ENCODE data around the gene GNB4. TPM values are rescaled to one million over a fixed set of nuclear protein-coding genes. Genes with fewer than 3 reads are reported as not detected.
A peak's percentile ranks its signal among the peaks of the same experiment; 100 is the strongest.

Gene GNB4
- polyA plus RNA-seq, 4 donors, result 0.67 to 9.7 (median 4.5) TPM

DNA sequence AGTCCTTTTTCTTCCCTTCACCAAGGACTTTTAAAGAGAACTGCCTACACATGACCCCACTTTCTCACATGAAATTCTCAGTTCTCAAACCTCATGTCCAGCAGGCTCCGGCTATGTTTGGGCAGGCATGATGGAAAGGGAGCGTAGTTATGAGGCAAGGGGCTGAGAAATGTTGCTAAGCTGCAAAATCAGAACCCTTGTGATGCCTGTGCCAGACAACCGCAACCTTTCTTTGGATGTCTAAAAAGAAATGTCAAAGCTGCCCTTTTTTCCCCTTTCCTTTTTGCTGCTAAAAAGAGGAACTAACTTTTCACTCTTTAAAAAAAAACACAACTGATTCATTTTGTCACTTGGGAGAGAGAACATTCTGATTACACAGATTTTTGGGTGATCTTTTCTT, 19.2 kb downstream of the GNB4 start:
- DNase-seq (no peak), FAIRE-seq (no peak)
- WGBS, 3 donors, result 50 to 88% (median 83%) methylated on average over 3 of the region's 3 CpGs
- H3K27me3 ChIP-seq (ENCODE audit: control insufficient read depth in 3 of 3, insufficient read depth in 3 of 3, low read length in 3 of 3), result no peaks in the 10 kb centered on the region
- no peak overlapping the region for H3K4me3 ChIP-seq (ENCODE audit: low read depth in 1 of 3, low read length in 3 of 3)
- peaks cover 0 to 3% (median 0%) of the 10 kb centered on the region in 3 donors for H3K4me1 ChIP-seq (ENCODE audit: control insufficient read depth in 3 of 3, insufficient read depth in 2 of 3, low read depth in 1 of 3, low read length in 2 of 3)
- no peak overlapping the region for H3K27ac ChIP-seq (ENCODE audit: low read depth in 1 of 3, low read length in 2 of 3)
- H3K9me3 ChIP-seq (ENCODE audit: control insufficient read depth in 2 of 2, insufficient read depth in 1 of 2, low read depth in 1 of 2, low read length in 1 of 2), result no peaks in the 10 kb centered on the region
- no peaks in the 10 kb centered on the region for H3K36me3 ChIP-seq (ENCODE audit: control insufficient read depth in 3 of 3, insufficient read depth in 2 of 3, low read depth in 1 of 3, low read length in 3 of 3)

DNA sequence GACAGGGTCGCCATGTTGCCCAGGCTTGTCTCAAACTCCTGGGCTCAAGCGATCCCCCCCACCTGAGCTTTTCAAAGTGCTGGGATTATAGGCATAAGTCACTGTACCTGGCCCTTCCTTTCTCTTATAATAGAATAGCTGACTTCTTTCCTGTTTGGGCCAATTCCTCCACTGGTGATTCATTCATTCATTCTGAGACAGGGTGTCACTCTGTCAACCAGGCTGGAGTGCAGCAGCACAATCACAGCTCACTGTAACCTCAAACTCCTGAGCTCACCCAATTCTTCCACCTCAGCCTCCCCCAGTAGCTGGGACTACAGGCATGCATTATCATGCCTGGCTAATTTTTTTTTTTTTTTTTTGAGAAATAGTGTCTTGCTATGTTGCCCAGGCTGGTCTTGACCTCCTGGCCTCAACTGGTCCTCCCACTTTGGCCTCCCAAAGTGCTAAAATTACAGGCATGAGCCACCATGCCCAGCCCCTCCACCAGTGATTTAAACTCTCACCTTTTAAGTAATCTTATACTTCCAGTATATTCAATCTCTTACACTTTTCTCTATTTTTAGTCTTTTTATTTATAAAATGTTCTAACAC, 20.9 kb downstream of the GNB4 start:
- Histone ChIP-seq H3K4me3 (ENCODE audit: low read depth in 1 of 3, low read length in 3 of 3) (no peak overlapping the region), H3K27ac (ENCODE audit: low read depth in 1 of 3, low read length in 2 of 3) (no peak overlapping the region), H3K36me3 (ENCODE audit: control insufficient read depth in 3 of 3, insufficient read depth in 2 of 3, low read depth in 1 of 3, low read length in 3 of 3) (no peaks in the 10 kb centered on the region), H3K27me3 (ENCODE audit: control insufficient read depth in 3 of 3, insufficient read depth in 3 of 3, low read length in 3 of 3) (no peaks in the 10 kb centered on the region), H3K4me1 (ENCODE audit: control insufficient read depth in 3 of 3, insufficient read depth in 2 of 3, low read depth in 1 of 3, low read length in 2 of 3) (peaks cover 0 to 3% (median 0%) of the 10 kb centered on the region in 3 donors), H3K9me3 (ENCODE audit: control insufficient read depth in 2 of 2, insufficient read depth in 1 of 2, low read depth in 1 of 2, low read length in 1 of 2) (no peaks in the 10 kb centered on the region)
- no peak for DNase-seq
- 85 to 97% (median 95%) methylated on average over 2 of the region's 2 CpGs for WGBS, 3 donors
- no peak for FAIRE-seq

DNA sequence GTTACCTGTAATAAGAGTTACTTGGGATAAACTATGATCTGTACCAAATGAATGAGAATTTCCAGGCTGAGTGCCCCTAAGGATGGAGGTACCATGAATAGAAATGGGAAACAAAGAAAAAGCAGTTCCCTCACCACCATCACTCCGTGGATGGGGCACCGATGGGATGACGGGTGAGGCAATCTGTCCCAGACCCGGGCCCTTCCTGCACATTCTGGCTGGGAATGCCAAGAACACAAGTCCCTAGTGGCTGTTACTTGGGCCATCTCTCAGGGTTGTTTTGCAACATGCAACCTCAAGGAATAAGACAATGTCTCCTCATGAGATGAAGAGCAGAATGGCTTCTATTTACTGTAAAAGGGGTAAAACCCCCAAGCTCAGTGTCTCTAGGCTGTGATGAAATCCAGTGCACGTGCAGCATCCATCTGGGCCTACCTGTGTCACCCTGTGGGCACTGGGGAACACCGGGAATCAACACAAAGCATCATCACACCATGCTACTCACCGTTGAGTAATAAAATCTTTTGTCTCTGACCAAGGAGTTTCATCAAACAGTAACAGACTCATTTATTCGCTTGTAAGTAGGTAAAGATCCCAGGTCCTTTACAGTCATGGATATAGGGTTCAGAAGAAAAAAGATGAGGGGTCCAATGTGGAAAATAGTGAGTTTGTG, 22.3 kb downstream of the GNB4 start:
- no peak overlapping the region for H3K4me3 ChIP-seq (ENCODE audit: low read depth in 1 of 3, low read length in 3 of 3)
- 85 to 91% (median 90%) methylated on average over 8 of the region's 8 CpGs for WGBS, 3 donors

DNA sequence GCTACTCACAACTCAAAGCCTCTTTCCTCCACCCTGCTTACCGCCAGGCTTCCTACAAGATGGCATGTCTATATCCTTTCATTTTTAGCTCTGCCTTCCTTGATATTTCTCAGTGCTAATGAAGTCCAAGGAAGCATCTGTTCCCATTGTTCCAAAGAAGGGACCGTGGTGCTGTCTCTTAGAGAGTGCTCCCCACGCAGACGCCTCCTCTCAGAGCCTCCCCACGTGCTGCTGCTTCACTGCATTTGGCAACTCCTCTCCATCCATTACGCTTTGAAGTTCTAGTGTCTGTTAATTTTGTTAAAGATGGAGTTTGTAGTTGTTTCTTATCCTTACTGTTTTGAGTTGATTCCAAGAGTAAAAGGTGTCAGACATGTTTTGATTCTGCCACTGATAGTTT, 26.2 kb downstream of the GNB4 start:
- no peak for DNase-seq
- 91 to 93% (median 91%) methylated on average over 6 of the region's 6 CpGs for WGBS, 3 donors
- Histone ChIP-seq H3K4me3 (ENCODE audit: low read depth in 1 of 3, low read length in 3 of 3) (no peak overlapping the region), H3K4me1 (ENCODE audit: control insufficient read depth in 3 of 3, insufficient read depth in 2 of 3, low read depth in 1 of 3, low read length in 2 of 3) (no peaks in the 10 kb centered on the region), H3K9me3 (ENCODE audit: control insufficient read depth in 2 of 2, insufficient read depth in 1 of 2, low read depth in 1 of 2, low read length in 1 of 2) (no peaks in the 10 kb centered on the region), H3K27me3 (ENCODE audit: control insufficient read depth in 3 of 3, insufficient read depth in 3 of 3, low read length in 3 of 3) (no peaks in the 10 kb centered on the region), H3K36me3 (ENCODE audit: control insufficient read depth in 3 of 3, insufficient read depth in 2 of 3, low read depth in 1 of 3, low read length in 3 of 3) (peaks cover 0 to 6% (median 0%) of the 10 kb centered on the region in 3 donors), H3K27ac (ENCODE audit: low read depth in 1 of 3, low read length in 2 of 3) (no peak overlapping the region)
- FAIRE-seq, result no peak

More for the DNA sequence above, 22.3 kb downstream of the GNB4 start:
- no peaks in the 10 kb centered on the region for H3K9me3 ChIP-seq (ENCODE audit: control insufficient read depth in 2 of 2, insufficient read depth in 1 of 2, low read depth in 1 of 2, low read length in 1 of 2)
- H3K27ac ChIP-seq (ENCODE audit: low read depth in 1 of 3, low read length in 2 of 3), result no peak overlapping the region
- H3K36me3 ChIP-seq (ENCODE audit: control insufficient read depth in 3 of 3, insufficient read depth in 2 of 3, low read depth in 1 of 3, low read length in 3 of 3), result peaks cover 0 to 6% (median 0%) of the 10 kb centered on the region in 3 donors
- DNase-seq (no peak), FAIRE-seq (no peak)
- no peaks in the 10 kb centered on the region for H3K27me3 ChIP-seq (ENCODE audit: control insufficient read depth in 3 of 3, insufficient read depth in 3 of 3, low read length in 3 of 3)
- peaks cover 0 to 3% (median 0%) of the 10 kb centered on the region in 3 donors for H3K4me1 ChIP-seq (ENCODE audit: control insufficient read depth in 3 of 3, insufficient read depth in 2 of 3, low read depth in 1 of 3, low read length in 2 of 3)

DNA sequence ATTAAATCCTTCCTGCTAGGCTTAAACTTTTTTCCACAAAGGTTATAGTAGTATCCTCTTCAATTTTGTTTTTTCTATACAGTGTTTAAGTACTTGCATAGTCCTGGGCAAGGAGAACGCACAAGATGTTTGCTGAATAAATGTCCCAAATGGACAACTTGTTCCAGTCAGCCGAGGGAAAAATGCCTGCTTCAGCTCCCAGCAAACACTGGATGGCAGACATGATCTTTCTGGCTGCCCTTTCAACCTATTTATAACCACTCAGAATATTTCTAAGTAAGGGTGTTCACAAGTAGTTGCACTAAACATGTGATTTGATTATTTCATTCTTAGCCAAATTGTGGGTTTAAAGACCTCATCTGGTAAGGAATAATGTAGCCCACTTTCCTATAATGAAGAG, 29.8 kb downstream of the GNB4 start:
- H3K4me3 ChIP-seq (ENCODE audit: low read depth in 1 of 3, low read length in 3 of 3), result no peak overlapping the region
- H3K9me3 ChIP-seq (ENCODE audit: control insufficient read depth in 2 of 2, insufficient read depth in 1 of 2, low read depth in 1 of 2, low read length in 1 of 2), result no peaks in the 10 kb centered on the region
- peaks cover 0 to 6% (median 3%) of the 10 kb centered on the region in 3 donors for H3K36me3 ChIP-seq (ENCODE audit: control insufficient read depth in 3 of 3, insufficient read depth in 2 of 3, low read depth in 1 of 3, low read length in 3 of 3)
- H3K27ac ChIP-seq (ENCODE audit: low read depth in 1 of 3, low read length in 2 of 3), result no peak overlapping the region
- H3K4me1 ChIP-seq (ENCODE audit: control insufficient read depth in 3 of 3, insufficient read depth in 2 of 3, low read depth in 1 of 3, low read length in 2 of 3), result no peaks in the 10 kb centered on the region
- no peaks in the 10 kb centered on the region for H3K27me3 ChIP-seq (ENCODE audit: control insufficient read depth in 3 of 3, insufficient read depth in 3 of 3, low read length in 3 of 3)
- no peak for FAIRE-seq
- DNase-seq, result peak in 1 of 2 donors; percentile 8
- 49 to 74% (median 67%) methylated on average over 2 of the region's 2 CpGs for WGBS, 3 donors

DNA sequence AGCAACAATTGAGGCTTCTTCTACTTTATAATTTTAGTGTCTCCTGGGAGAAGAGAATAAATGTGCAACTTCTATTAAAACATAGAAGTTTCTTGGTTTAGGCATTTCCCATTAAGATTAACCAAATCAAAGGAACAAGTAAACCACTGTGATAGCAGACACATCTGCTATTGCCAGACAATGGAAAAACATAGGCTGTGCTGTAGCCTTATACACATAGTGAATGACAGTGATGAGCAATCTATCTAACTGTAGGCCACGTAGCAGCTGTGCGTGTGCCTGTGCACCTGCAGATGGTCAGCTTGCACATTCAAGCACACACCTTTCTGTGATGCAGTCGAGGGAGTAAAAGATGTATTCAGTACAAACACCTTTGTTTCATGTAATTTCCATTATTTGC, 32.7 kb downstream of the GNB4 start:
- FAIRE-seq (no peak), DNase-seq (no peak)
- no peaks in the 10 kb centered on the region for H3K27me3 ChIP-seq (ENCODE audit: control insufficient read depth in 3 of 3, insufficient read depth in 3 of 3, low read length in 3 of 3)
- no peaks in the 10 kb centered on the region for H3K4me1 ChIP-seq (ENCODE audit: control insufficient read depth in 3 of 3, insufficient read depth in 2 of 3, low read depth in 1 of 3, low read length in 2 of 3)
- WGBS, 3 donors, result 79 to 88% (median 80%) methylated on average over 3 of the region's 3 CpGs
- no peak overlapping the region for H3K27ac ChIP-seq (ENCODE audit: low read depth in 1 of 3, low read length in 2 of 3)
- no peak overlapping the region for H3K4me3 ChIP-seq (ENCODE audit: low read depth in 1 of 3, low read length in 3 of 3)
- H3K9me3 ChIP-seq (ENCODE audit: control insufficient read depth in 2 of 2, insufficient read depth in 1 of 2, low read depth in 1 of 2, low read length in 1 of 2), result no peaks in the 10 kb centered on the region
- peaks cover 0 to 3% (median 0%) of the 10 kb centered on the region in 3 donors for H3K36me3 ChIP-seq (ENCODE audit: control insufficient read depth in 3 of 3, insufficient read depth in 2 of 3, low read depth in 1 of 3, low read length in 3 of 3)

DNA sequence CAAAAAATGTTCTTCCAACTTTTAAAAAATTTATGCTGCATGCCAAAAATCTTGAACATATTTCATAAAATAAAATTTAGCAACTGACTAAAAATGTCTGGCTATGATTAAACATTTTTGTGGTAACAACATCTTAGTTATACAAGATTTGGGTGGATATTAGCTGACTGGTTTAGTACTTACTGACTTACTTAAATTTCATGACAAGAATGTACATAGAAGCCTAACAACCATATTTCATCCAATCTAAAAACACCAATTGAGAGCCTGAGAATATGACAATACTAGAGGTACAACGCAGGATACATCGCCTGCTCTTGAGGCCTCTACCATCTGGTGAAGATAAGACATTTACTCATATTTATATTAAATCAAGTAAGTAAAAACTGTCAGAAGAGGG, 34.6 kb downstream of the GNB4 start:
- DNase-seq (no peak), FAIRE-seq (no peak)

DNA sequence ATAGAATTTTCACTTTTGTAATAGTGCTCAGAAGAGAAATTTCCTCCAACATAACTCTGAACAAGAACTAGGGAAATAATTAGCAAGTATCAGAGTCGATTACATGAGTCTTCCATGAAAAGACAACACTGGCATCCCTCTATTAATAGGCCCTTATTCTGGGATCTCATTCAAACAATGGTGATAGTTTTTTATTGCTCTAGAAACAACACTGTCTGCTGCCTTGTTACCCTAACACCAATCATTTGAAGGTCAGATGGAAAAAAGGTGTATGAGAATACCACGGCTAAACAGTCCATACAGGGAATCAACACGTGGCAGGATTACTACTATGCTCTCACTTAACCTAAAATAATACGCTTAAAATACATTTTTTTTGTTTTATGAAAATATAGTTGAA, 35.9 kb downstream of the GNB4 start:
- Histone ChIP-seq H3K9me3 (ENCODE audit: control insufficient read depth in 2 of 2, insufficient read depth in 1 of 2, low read depth in 1 of 2, low read length in 1 of 2) (no peaks in the 10 kb centered on the region), H3K36me3 (ENCODE audit: control insufficient read depth in 3 of 3, insufficient read depth in 2 of 3, low read depth in 1 of 3, low read length in 3 of 3) (peaks cover 0 to 6% (median 0%) of the 10 kb centered on the region in 3 donors), H3K27ac (ENCODE audit: low read depth in 1 of 3, low read length in 2 of 3) (no peak overlapping the region), H3K27me3 (ENCODE audit: control insufficient read depth in 3 of 3, insufficient read depth in 3 of 3, low read length in 3 of 3) (no peaks in the 10 kb centered on the region), H3K4me1 (ENCODE audit: control insufficient read depth in 3 of 3, insufficient read depth in 2 of 3, low read depth in 1 of 3, low read length in 2 of 3) (no peaks in the 10 kb centered on the region), H3K4me3 (ENCODE audit: low read depth in 1 of 3, low read length in 3 of 3) (no peak overlapping the region)
- 90 to 92% (median 91%) methylated on average over 4 of the region's 4 CpGs for WGBS, 3 donors
- no peak for FAIRE-seq
- DNase-seq, result no peak

More for the DNA sequence above, 34.6 kb downstream of the GNB4 start:
- no peak overlapping the region for H3K4me3 ChIP-seq (ENCODE audit: low read depth in 1 of 3, low read length in 3 of 3)
- no peak overlapping the region for H3K27ac ChIP-seq (ENCODE audit: low read depth in 1 of 3, low read length in 2 of 3)
- H3K9me3 ChIP-seq (ENCODE audit: control insufficient read depth in 2 of 2, insufficient read depth in 1 of 2, low read depth in 1 of 2, low read length in 1 of 2), result no peaks in the 10 kb centered on the region
- no peaks in the 10 kb centered on the region for H3K27me3 ChIP-seq (ENCODE audit: control insufficient read depth in 3 of 3, insufficient read depth in 3 of 3, low read length in 3 of 3)
- H3K4me1 ChIP-seq (ENCODE audit: control insufficient read depth in 3 of 3, insufficient read depth in 2 of 3, low read depth in 1 of 3, low read length in 2 of 3), result no peaks in the 10 kb centered on the region
- peaks cover 0 to 6% (median 0%) of the 10 kb centered on the region in 3 donors for H3K36me3 ChIP-seq (ENCODE audit: control insufficient read depth in 3 of 3, insufficient read depth in 2 of 3, low read depth in 1 of 3, low read length in 3 of 3)
- 93% methylated on average over 2 of the region's 2 CpGs for WGBS, 3 donors

Measured in small intestine (tissue), 7 donors.